ENCODE measurements around the gene RNU2-63P. TPM values are rescaled to one million over a fixed set of nuclear protein-coding genes. Genes with fewer than 3 reads are reported as not detected.
"Not testable (repeated sequence)": the region's sequence is repeated elsewhere in the genome, so short reads cannot be mapped to it uniquely, and the experiment has no call there.

The RNU2-63P gene
- total and polyA plus RNA-seq, 3 experiments from 2014 or later, result 35.8 to 42.7 TPM; not detected in 1

GRCh38 chr2:87992569-87992968 is 23.8 kb downstream of the RNU2-63P start:
- POLR2A ChIA-PET; H3K4me1 ChIP-seq (ENCODE audit: insufficient read depth, low read length); H3K9me3 ChIP-seq (ENCODE audit: low read length); H3K9me3 Mint-ChIP-seq; DNase-seq; H3K36me3 ChIP-seq (ENCODE audit: insufficient read depth, low read length); H3K27me3 ChIP-seq (ENCODE audit: insufficient read depth, low read length, poor library complexity, severe bottlenecking); H3K27me3 Mint-ChIP-seq; H3K27ac ChIP-seq (ENCODE audit: low read depth, low read length); CTCF ChIA-PET; H3K27ac Mint-ChIP-seq; H3K4me3 Mint-ChIP-seq; H3K36me3 Mint-ChIP-seq; H3K4me1 Mint-ChIP-seq; H3K4me3 ChIP-seq (ENCODE audit: low read length): not testable (repeated sequence)

GRCh38 chr2:87987473-87987872 is 28.9 kb downstream of the RNU2-63P start:
- H3K27me3 Mint-ChIP-seq; H3K4me1 ChIP-seq (ENCODE audit: insufficient read depth, low read length); H3K27ac ChIP-seq (ENCODE audit: low read depth, low read length); H3K36me3 ChIP-seq (ENCODE audit: insufficient read depth, low read length); H3K4me1 Mint-ChIP-seq; H3K27ac Mint-ChIP-seq; H3K4me3 Mint-ChIP-seq; CTCF ChIA-PET; H3K36me3 Mint-ChIP-seq; POLR2A ChIA-PET; H3K4me3 ChIP-seq (ENCODE audit: low read length); H3K9me3 Mint-ChIP-seq; DNase-seq; H3K9me3 ChIP-seq (ENCODE audit: low read length); H3K27me3 ChIP-seq (ENCODE audit: insufficient read depth, low read length, poor library complexity, severe bottlenecking): not testable (repeated sequence)

- POLR2A ChIA-PET; H3K9me3 ChIP-seq (ENCODE audit: low read length); H3K27ac ChIP-seq (ENCODE audit: low read depth, low read length); H3K4me1 Mint-ChIP-seq; H3K4me3 ChIP-seq (ENCODE audit: low read length); H3K4me1 ChIP-seq (ENCODE audit: insufficient read depth, low read length); H3K4me3 Mint-ChIP-seq; DNase-seq; H3K27me3 ChIP-seq (ENCODE audit: insufficient read depth, low read length, poor library complexity, severe bottlenecking); H3K27ac Mint-ChIP-seq; H3K36me3 Mint-ChIP-seq; H3K36me3 ChIP-seq (ENCODE audit: insufficient read depth, low read length); H3K27me3 Mint-ChIP-seq; H3K9me3 Mint-ChIP-seq; CTCF ChIA-PET: not testable (repeated sequence)
Observed at GRCh38 chr2:87985902-87986301, 30.4 kb downstream of the RNU2-63P start.

GRCh38 chr2:87981182-87981581 is 35.2 kb downstream of the RNU2-63P start:
- H3K4me3 Mint-ChIP-seq; H3K27ac Mint-ChIP-seq; H3K4me1 ChIP-seq (ENCODE audit: insufficient read depth, low read length); POLR2A ChIA-PET; H3K27ac ChIP-seq (ENCODE audit: low read depth, low read length); CTCF ChIA-PET; H3K36me3 ChIP-seq (ENCODE audit: insufficient read depth, low read length); H3K27me3 Mint-ChIP-seq; H3K4me3 ChIP-seq (ENCODE audit: low read length); H3K9me3 ChIP-seq (ENCODE audit: low read length); H3K4me1 Mint-ChIP-seq; H3K27me3 ChIP-seq (ENCODE audit: insufficient read depth, low read length, poor library complexity, severe bottlenecking); H3K9me3 Mint-ChIP-seq; DNase-seq; H3K36me3 Mint-ChIP-seq: not testable (repeated sequence)

GRCh38 chr2:87972385-87972784 is 44.0 kb downstream of the RNU2-63P start:
- CTCF ChIA-PET; H3K4me1 ChIP-seq (ENCODE audit: insufficient read depth, low read length); H3K36me3 Mint-ChIP-seq; H3K27ac Mint-ChIP-seq; POLR2A ChIA-PET; H3K9me3 ChIP-seq (ENCODE audit: low read length); H3K4me3 ChIP-seq (ENCODE audit: low read length); H3K36me3 ChIP-seq (ENCODE audit: insufficient read depth, low read length); H3K4me3 Mint-ChIP-seq; H3K9me3 Mint-ChIP-seq; H3K4me1 Mint-ChIP-seq; H3K27me3 Mint-ChIP-seq; H3K27ac ChIP-seq (ENCODE audit: low read depth, low read length); DNase-seq; H3K27me3 ChIP-seq (ENCODE audit: insufficient read depth, low read length, poor library complexity, severe bottlenecking): not testable (repeated sequence)

Other genes starting within 250 kb of the RNU2-63P start
- gene RGPD2, start 190.8 kb downstream of the RNU2-63P start, total RNA-seq, result 1 to 10 TPM; 2.9 TPM
- gene RGPD2, start 190.8 kb downstream of the RNU2-63P start, polyA plus RNA-seq, result 6.9 TPM
- 10 to 100 TPM; 14.1 to 14.8 TPM for gene KRCC1, start 39.2 kb upstream of the RNU2-63P start, total RNA-seq
- gene KRCC1, start 39.2 kb upstream of the RNU2-63P start, polyA plus RNA-seq, result 41.3 TPM
- gene SMYD1, start 51.3 kb upstream of the RNU2-63P start, total RNA-seq, result not detected
- not detected for gene SMYD1, start 51.3 kb upstream of the RNU2-63P start, polyA plus RNA-seq
- not detected for gene FABP1, start 111.5 kb upstream of the RNU2-63P start, total RNA-seq
- not detected for gene FABP1, start 111.5 kb upstream of the RNU2-63P start, polyA plus RNA-seq
- 1 to 10 TPM; 1.4 to 1.7 TPM for gene THNSL2, start 153.8 kb upstream of the RNU2-63P start, total RNA-seq
- gene THNSL2, start 153.8 kb upstream of the RNU2-63P start, polyA plus RNA-seq, result not detected